Measurements from ENCODE around the gene ABCA7. TPM values are rescaled to one million over a fixed set of nuclear protein-coding genes. Genes with fewer than 3 reads are reported as not detected.

The ABCA7 gene
- total RNA-seq, 1 experiment from 2014 or later = 0.82 TPM

GRCh38 chr19:1045247-1045603 is 5.3 kb downstream of the ABCA7 start:
- H3K4me3 ChIP-seq = no peak overlapping the region
- H3K36me3 ChIP-seq = no peaks in the 10 kb centered on the region
- H3K27ac ChIP-seq = no peak overlapping the region
- DNase-seq (ENCODE audit: low read depth in 1 of 2, low spot score in 2 of 2) = no peak
- no peaks in the 10 kb centered on the region for H3K27me3 ChIP-seq (replicated peaks)
- H3K9me3 ChIP-seq (replicated peaks) = no peaks in the 10 kb centered on the region
- H3K4me1 ChIP-seq (replicated peaks) = peaks cover 17% of the 10 kb centered on the region

- H3K9me3 ChIP-seq (replicated peaks) = no peaks in the 10 kb centered on the region
- no peak overlapping the region for H3K27ac ChIP-seq
- DNase-seq (ENCODE audit: low read depth in 1 of 2, low spot score in 2 of 2) = no peak
- H3K36me3 ChIP-seq = no peaks in the 10 kb centered on the region
- no peaks in the 10 kb centered on the region for H3K27me3 ChIP-seq (replicated peaks)
- H3K4me1 ChIP-seq (replicated peaks) = peaks cover 8% of the 10 kb centered on the region
- no peak overlapping the region for H3K4me3 ChIP-seq
Measured at GRCh38 chr19:1046117-1046626, 6.3 kb downstream of the ABCA7 start.

GRCh38 chr19:1046836-1047695 is 7.2 kb downstream of the ABCA7 start:
- no peak overlapping the region for H3K27ac ChIP-seq

GRCh38 chr19:1047696-1048147 is 7.8 kb downstream of the ABCA7 start:
- Histone ChIP-seq H3K4me1 (replicated peaks) (no peaks in the 10 kb centered on the region), H3K27ac (no peak overlapping the region), H3K9me3 (replicated peaks) (no peaks in the 10 kb centered on the region), H3K4me3 (no peak overlapping the region), H3K36me3 (no peaks in the 10 kb centered on the region), H3K27me3 (replicated peaks) (no peaks in the 10 kb centered on the region)
- no peak for DNase-seq (ENCODE audit: low read depth in 1 of 2, low spot score in 2 of 2)

More at GRCh38 chr19:1046836-1047695, 7.2 kb downstream of the ABCA7 start:
- Histone ChIP-seq H3K27me3 (replicated peaks) (no peaks in the 10 kb centered on the region), H3K9me3 (replicated peaks) (no peaks in the 10 kb centered on the region), H3K4me1 (replicated peaks) (no peaks in the 10 kb centered on the region; the same call in 1 of the 2 replicates), H3K4me3 (no peak overlapping the region), H3K36me3 (no peaks in the 10 kb centered on the region)
- DNase-seq (ENCODE audit: low read depth in 1 of 2, low spot score in 2 of 2) = no peak

- no peak overlapping the region for H3K4me3 ChIP-seq
- no peaks in the 10 kb centered on the region for H3K9me3 ChIP-seq (replicated peaks)
- H3K27me3 ChIP-seq (replicated peaks) = no peaks in the 10 kb centered on the region
- no peak for DNase-seq (ENCODE audit: low read depth in 1 of 2, low spot score in 2 of 2)
- no peaks in the 10 kb centered on the region for H3K4me1 ChIP-seq (replicated peaks)
- H3K27ac ChIP-seq = no peak overlapping the region
- H3K36me3 ChIP-seq = no peaks in the 10 kb centered on the region
Measured at GRCh38 chr19:1049106-1049505, 9.2 kb downstream of the ABCA7 start.

GRCh38 chr19:1049800-1050199 is 9.9 kb downstream of the ABCA7 start:
- Histone ChIP-seq H3K36me3 (no peaks in the 10 kb centered on the region), H3K27ac (no peak overlapping the region), H3K9me3 (replicated peaks) (no peaks in the 10 kb centered on the region), H3K4me1 (replicated peaks) (no peaks in the 10 kb centered on the region), H3K27me3 (replicated peaks) (no peaks in the 10 kb centered on the region), H3K4me3 (no peak overlapping the region)
- DNase-seq (ENCODE audit: low read depth in 1 of 2, low spot score in 2 of 2) = no peak

- Histone ChIP-seq H3K27me3 (replicated peaks) (no peaks in the 10 kb centered on the region), H3K9me3 (replicated peaks) (no peaks in the 10 kb centered on the region), H3K27ac (no peak overlapping the region)
Measured at GRCh38 chr19:1050989-1051788, 11.3 kb downstream of the ABCA7 start.

GRCh38 chr19:1051791-1052190 is 11.9 kb downstream of the ABCA7 start:
- H3K27ac ChIP-seq = no peak overlapping the region
- no peak overlapping the region for H3K4me3 ChIP-seq
- DNase-seq (ENCODE audit: low read depth in 1 of 2, low spot score in 2 of 2) = no peak
- H3K9me3 ChIP-seq (replicated peaks) = no peaks in the 10 kb centered on the region
- H3K27me3 ChIP-seq (replicated peaks) = no peaks in the 10 kb centered on the region
- no peaks in the 10 kb centered on the region for H3K4me1 ChIP-seq (replicated peaks)
- H3K36me3 ChIP-seq = no peaks in the 10 kb centered on the region

More at GRCh38 chr19:1050989-1051788, 11.3 kb downstream of the ABCA7 start:
- DNase-seq (ENCODE audit: low read depth in 1 of 2, low spot score in 2 of 2) = no peak
- H3K4me3 ChIP-seq = no peak overlapping the region
- H3K4me1 ChIP-seq (replicated peaks) = no peaks in the 10 kb centered on the region
- H3K36me3 ChIP-seq = no peaks in the 10 kb centered on the region

- H3K9me3 ChIP-seq (replicated peaks) = no peaks in the 10 kb centered on the region
- H3K36me3 ChIP-seq = no peaks in the 10 kb centered on the region
- DNase-seq (ENCODE audit: low read depth in 1 of 2, low spot score in 2 of 2) = no peak
- H3K27ac ChIP-seq = no peak overlapping the region
- no peak overlapping the region for H3K4me3 ChIP-seq
- no peaks in the 10 kb centered on the region for H3K4me1 ChIP-seq (replicated peaks)
- no peaks in the 10 kb centered on the region for H3K27me3 ChIP-seq (replicated peaks)
Measured at GRCh38 chr19:1052349-1052975, 12.6 kb downstream of the ABCA7 start.

GRCh38 chr19:1053176-1054101 is 13.5 kb downstream of the ABCA7 start:
- DNase-seq (ENCODE audit: low read depth in 1 of 2, low spot score in 2 of 2) = no peak
- no peak overlapping the region for H3K4me3 ChIP-seq
- no peaks in the 10 kb centered on the region for H3K4me1 ChIP-seq (replicated peaks)
- H3K36me3 ChIP-seq = no peaks in the 10 kb centered on the region
- H3K27me3 ChIP-seq (replicated peaks) = no peaks in the 10 kb centered on the region
- no peaks in the 10 kb centered on the region for H3K9me3 ChIP-seq (replicated peaks)
- no peak overlapping the region for H3K27ac ChIP-seq

GRCh38 chr19:1054102-1055027 is 14.5 kb downstream of the ABCA7 start:
- H3K27me3 ChIP-seq (replicated peaks) = no peaks in the 10 kb centered on the region
- no peak overlapping the region for H3K27ac ChIP-seq
- DNase-seq (ENCODE audit: low read depth in 1 of 2, low spot score in 2 of 2) = no peak
- no peak overlapping the region for H3K4me3 ChIP-seq
- H3K9me3 ChIP-seq (replicated peaks) = no peaks in the 10 kb centered on the region
- H3K36me3 ChIP-seq = no peaks in the 10 kb centered on the region
- H3K4me1 ChIP-seq (replicated peaks) = no peaks in the 10 kb centered on the region

GRCh38 chr19:1055028-1055425 is 15.1 kb downstream of the ABCA7 start:
- Histone ChIP-seq H3K36me3 (no peaks in the 10 kb centered on the region), H3K27ac (no peak overlapping the region), H3K27me3 (replicated peaks) (no peaks in the 10 kb centered on the region), H3K4me3 (no peak overlapping the region), H3K9me3 (replicated peaks) (no peaks in the 10 kb centered on the region), H3K4me1 (replicated peaks) (no peaks in the 10 kb centered on the region)
- no peak for DNase-seq (ENCODE audit: low read depth in 1 of 2, low spot score in 2 of 2)

Data from SJSA1 (cell line).